Measurements from ENCODE around the gene IL15RA.

IL15RA gene

GRCh38 chr10:5977471-5978229, at the start of gene IL15RA:
Gene IL15RA, minus strand, starts transcription at chr10:5977543. Its CDS starts 51 bp downstream, at chr10:5977492.
- DNase-seq: peak; percentile 93 to 96
- TF ChIP-seq POLR2A (IDR thresholded peaks at IDR 0.05; ENCODE audit: low read length): peak; percentile 93
- no peak for TF ChIP-seq GATA1 (IDR thresholded peaks at IDR 0.05; ENCODE audit: low read depth, low read length)

GRCh38 chr10:6025683-6026255, 48.4 kb upstream of the IL15RA start:
- DNase-seq: no peak
- no peak for TF ChIP-seq POLR2A (IDR thresholded peaks at IDR 0.05; ENCODE audit: low read length)
- no peak for TF ChIP-seq GATA1 (IDR thresholded peaks at IDR 0.05; ENCODE audit: low read depth, low read length)

GRCh38 chr10:6024334-6024682, 47.0 kb upstream of the IL15RA start:
- no peak for DNase-seq
- no peak for TF ChIP-seq POLR2A (IDR thresholded peaks at IDR 0.05; ENCODE audit: low read length)
- TF ChIP-seq GATA1 (IDR thresholded peaks at IDR 0.05; ENCODE audit: low read depth, low read length): no peak

GRCh38 chr10:6023661-6024333, 46.5 kb upstream of the IL15RA start:
- TF ChIP-seq GATA1 (IDR thresholded peaks at IDR 0.05; ENCODE audit: low read depth, low read length): no peak
- TF ChIP-seq POLR2A (IDR thresholded peaks at IDR 0.05; ENCODE audit: low read length): no peak
- DNase-seq: no peak

- no peak for DNase-seq
Observed at GRCh38 chr10:6022660-6023059, 45.3 kb upstream of the IL15RA start.

GRCh38 chr10:6020826-6021225, 43.5 kb upstream of the IL15RA start:
- no peak for TF ChIP-seq POLR2A (IDR thresholded peaks at IDR 0.05; ENCODE audit: low read length)
- DNase-seq: no peak

More at GRCh38 chr10:6022660-6023059, 45.3 kb upstream of the IL15RA start:
- TF ChIP-seq POLR2A (IDR thresholded peaks at IDR 0.05; ENCODE audit: low read length): no peak
- no peak for TF ChIP-seq GATA1 (IDR thresholded peaks at IDR 0.05; ENCODE audit: low read depth, low read length)

- DNase-seq: no peak
- TF ChIP-seq GATA1 (IDR thresholded peaks at IDR 0.05; ENCODE audit: low read depth, low read length) (no peak), POLR2A (IDR thresholded peaks at IDR 0.05; ENCODE audit: low read length) (no peak)
Observed at GRCh38 chr10:6019796-6020195, 42.5 kb upstream of the IL15RA start.

GRCh38 chr10:6019010-6019782, 41.9 kb upstream of the IL15RA start:
- no peak for TF ChIP-seq POLR2A (IDR thresholded peaks at IDR 0.05; ENCODE audit: low read length)
- TF ChIP-seq GATA1 (IDR thresholded peaks at IDR 0.05; ENCODE audit: low read depth, low read length): no peak
- no peak for DNase-seq

GRCh38 chr10:6018422-6018821, 41.1 kb upstream of the IL15RA start:
- TF ChIP-seq POLR2A (IDR thresholded peaks at IDR 0.05; ENCODE audit: low read length) (no peak), GATA1 (IDR thresholded peaks at IDR 0.05; ENCODE audit: low read depth, low read length) (no peak)
- DNase-seq: no peak

- DNase-seq: no peak
- TF ChIP-seq GATA1 (IDR thresholded peaks at IDR 0.05; ENCODE audit: low read depth, low read length): no peak
- TF ChIP-seq POLR2A (IDR thresholded peaks at IDR 0.05; ENCODE audit: low read length): no peak
Observed at GRCh38 chr10:6017781-6018354, 40.5 kb upstream of the IL15RA start.

GRCh38 chr10:6014241-6014761, 37.0 kb upstream of the IL15RA start:
- TF ChIP-seq GATA1 (IDR thresholded peaks at IDR 0.05; ENCODE audit: low read depth, low read length) (no peak), POLR2A (IDR thresholded peaks at IDR 0.05; ENCODE audit: low read length) (no peak)
- DNase-seq: peak; percentile 72 to 80

- no peak for DNase-seq
- TF ChIP-seq GATA1 (IDR thresholded peaks at IDR 0.05; ENCODE audit: low read depth, low read length): no peak
- no peak for TF ChIP-seq POLR2A (IDR thresholded peaks at IDR 0.05; ENCODE audit: low read length)
Observed at GRCh38 chr10:6013413-6014192, 36.3 kb upstream of the IL15RA start.

Measured in erythroblast (primary cell).